Fibroblast of peridontal ligament (primary cell): ENCODE data around the gene CCNQ.

Experiments used
- DNase-seq: peaks from one replicate; pipeline ENCODE4 v3.0.0-alpha.2; 2010; ENCODE audit errors: extremely low read depth

The CCNQ gene

DNA sequence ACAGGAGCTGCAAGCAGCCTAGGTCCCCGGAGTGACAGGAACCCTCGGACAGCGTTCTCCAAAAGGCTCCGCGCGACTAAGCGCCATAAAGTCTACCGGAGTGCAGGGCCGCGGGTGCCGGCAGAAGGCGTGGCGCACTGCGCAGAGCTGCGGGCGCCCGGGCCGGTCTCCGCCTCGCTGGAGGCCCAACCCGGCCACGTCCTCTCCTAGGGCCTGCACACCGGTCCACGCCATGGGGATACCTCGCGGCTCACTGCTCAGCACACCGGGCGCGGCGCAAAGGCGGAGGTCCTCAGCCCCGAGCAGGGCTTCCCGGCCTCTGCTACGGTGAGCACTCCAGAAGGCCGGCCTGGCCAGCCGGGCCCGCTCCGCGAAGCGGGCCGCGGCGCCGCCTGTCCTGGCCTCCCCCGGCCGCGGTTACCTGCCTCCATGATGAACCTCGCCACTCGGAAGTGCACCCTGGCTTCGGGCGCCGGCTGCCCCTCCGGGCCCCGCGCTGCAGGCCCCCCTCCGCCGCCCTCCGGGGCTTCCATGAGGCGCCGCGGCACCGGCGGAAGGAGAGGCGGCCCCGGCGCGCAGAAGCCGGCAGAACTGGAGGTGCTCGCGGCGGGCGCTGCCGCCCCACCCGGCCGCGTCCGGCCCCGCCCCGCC is at the start of gene CCNQ:
Gene CCNQ (minus strand): TSS at position 599 of the 651 bp plus-strand sequence. CDS start 66 bp downstream, at position 533.
- no peak for DNase-seq

DNA sequence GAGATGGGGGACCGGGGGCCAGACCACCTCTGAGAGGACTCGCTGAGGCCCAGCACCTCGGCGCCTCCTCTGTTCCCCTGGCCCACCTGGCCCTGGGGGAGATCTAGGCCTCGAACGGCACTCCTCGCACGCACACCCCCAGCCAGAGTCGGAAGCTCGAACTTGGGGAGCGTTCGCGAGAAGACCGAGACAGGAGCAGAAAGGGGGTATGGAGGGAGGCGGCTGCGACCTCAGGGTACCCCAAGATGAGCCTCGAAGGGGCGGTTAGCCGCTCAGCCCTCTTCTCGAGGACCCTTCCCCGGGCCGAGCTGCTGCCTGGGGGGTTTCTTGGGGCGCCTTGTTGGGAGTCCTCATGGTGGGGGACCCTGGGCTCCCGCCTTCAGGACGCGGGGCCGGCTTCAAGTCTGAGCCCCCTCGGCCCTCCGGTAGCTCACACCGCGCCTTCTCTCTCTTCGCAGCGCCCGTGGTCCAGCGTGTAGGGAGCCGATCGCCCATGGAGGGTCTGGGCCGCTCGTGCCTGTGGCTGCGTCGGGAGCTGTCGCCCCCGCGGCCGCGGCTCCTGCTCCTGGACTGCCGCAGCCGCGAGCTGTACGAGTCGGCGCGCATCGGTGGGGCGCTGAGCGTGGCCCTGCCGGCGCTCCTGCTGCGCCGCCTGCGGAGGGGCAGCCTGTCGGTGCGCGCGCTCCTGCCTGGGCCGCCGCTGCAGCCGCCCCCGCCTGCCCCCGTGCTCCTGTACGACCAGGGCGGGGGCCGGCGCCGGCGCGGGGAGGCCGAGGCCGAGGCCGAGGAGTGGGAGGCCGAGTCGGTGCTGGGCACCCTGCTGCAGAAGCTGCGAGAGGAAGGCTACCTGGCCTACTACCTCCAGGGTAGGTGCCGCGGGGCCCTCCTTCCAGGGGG is 48.8 kb upstream of the CCNQ start:
- DNase-seq = no peak

DNA sequence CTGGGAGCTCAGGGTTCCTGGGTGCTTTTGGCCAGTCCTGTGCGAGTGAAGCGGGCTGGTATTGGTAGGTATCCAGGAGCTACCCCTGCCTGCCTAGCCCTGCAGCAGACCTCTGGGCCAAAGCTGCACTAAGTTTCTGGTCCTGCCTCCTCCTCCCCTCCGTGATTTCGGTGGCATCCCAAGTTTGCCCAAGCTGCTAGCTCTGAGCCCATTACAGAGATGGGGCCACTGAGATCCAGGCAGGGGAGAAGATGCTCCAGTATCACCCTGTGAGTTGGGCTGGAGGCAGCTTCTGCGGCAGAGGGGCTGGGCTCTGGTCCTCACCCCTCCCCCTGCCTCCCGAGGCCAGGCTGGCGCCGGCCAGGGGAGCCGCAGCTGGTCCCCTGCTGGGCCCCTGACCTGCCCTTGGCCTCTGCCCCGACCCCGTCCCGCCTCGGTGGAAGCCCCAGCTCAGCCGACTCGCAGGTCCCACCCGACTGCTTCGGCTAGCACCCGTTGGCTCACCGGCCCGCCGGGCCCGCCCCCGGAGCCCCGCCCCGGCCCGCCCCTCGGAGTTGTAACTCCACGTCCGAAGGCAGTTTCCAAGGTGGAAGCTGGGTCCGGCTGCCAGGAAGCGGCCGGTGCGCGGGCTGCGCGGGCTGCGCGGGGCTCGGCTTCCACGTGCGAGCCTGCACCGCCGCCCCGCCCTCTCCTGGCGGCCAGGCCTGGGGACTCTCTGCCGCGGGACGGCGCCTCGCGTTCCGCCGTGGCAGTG is 47.9 kb upstream of the CCNQ start, which contains the start of gene DUSP9:
Gene DUSP9 (plus strand): TSS at position 584 of the 754 bp plus-strand sequence. CDS start 751 bp downstream, outside the sequence.
- no peak for DNase-seq

DNA sequence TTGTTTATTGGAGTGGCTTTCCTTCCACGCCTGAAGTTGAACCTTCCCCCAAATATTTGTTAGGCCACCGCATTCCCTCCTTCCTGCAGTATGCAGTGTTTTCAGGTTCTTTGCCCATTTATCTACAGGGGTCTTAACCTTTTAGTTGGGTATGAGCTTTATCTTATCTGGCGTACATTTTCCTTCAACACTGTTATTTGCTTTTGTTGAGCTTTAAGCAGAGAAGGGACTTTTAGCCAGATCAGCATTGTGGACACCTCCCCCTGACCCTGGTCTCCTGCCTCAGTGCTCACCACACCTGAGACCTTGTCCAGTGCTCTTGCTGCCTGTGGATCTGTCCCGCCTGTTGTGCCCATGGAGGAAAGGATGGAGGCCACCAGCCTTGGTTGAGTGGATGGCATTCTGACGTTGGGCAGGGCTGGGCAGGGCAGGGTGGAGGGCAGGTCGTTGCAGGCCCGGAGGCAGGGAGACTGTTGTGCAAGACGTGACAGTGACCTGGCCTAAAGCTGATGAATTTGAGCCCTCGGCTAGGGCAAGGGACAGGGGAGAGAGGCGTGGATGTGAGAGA is 47.1 kb upstream of the CCNQ start:
- DNase-seq = no peak

DNA sequence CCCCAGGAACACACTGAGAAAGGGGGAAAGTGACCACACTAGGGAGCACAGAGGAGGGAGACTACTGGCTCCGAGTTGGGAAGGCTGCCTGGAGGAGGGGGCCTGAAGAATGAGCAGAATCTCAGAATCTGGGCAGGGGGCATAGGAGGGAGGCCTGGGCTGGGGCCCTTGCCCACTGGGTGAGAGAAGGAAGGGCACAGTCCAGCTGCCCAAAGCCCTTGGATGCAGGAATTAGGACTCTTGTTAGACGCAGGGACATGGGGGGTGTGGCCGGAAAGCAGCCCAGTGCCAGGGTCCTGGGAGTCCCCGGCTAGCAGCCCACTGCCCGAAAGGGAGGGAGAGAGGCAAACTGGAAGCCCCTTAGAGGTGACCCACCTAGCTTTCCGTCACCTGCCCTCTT is 46.2 kb upstream of the CCNQ start:
- no peak for DNase-seq

DNA sequence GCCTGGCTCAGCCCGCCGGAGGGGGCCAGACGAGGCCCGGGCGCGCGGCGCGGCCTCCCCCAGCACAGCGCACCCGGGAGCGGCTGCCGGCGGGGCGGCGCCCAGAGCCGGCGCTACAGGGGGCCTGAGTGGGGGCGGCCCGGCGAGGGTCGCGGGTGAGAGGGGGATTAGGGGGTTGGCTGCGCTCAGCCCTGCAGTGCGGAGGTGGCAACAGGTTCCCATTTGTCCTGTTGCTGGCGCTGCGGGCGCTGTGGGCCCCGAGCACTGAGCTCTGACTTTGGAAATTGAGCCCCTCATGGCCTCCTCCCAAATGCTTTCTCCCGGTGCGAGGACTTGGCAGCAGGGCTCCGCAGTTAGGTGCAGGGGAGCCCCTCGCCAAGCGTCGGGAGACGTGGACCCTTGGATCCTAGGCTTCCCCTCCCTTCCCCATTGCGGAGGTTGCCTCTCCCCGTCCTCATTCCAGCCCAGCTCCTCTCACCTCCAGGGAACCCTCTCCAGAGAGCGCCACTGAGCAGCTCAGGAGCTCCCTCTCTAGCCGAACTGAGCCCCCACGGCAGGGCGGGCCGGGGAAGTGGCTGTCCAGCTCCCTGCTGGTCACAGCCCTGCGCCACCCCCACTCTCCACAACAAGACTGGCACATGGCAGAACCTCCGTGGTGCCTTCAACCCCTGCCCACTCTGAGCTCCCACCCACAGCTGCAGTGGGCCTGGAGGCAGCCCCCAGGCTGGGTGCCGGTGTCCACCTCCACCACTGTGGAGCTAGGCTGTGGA is 45.6 kb upstream of the CCNQ start:
- DNase-seq = no peak

DNA sequence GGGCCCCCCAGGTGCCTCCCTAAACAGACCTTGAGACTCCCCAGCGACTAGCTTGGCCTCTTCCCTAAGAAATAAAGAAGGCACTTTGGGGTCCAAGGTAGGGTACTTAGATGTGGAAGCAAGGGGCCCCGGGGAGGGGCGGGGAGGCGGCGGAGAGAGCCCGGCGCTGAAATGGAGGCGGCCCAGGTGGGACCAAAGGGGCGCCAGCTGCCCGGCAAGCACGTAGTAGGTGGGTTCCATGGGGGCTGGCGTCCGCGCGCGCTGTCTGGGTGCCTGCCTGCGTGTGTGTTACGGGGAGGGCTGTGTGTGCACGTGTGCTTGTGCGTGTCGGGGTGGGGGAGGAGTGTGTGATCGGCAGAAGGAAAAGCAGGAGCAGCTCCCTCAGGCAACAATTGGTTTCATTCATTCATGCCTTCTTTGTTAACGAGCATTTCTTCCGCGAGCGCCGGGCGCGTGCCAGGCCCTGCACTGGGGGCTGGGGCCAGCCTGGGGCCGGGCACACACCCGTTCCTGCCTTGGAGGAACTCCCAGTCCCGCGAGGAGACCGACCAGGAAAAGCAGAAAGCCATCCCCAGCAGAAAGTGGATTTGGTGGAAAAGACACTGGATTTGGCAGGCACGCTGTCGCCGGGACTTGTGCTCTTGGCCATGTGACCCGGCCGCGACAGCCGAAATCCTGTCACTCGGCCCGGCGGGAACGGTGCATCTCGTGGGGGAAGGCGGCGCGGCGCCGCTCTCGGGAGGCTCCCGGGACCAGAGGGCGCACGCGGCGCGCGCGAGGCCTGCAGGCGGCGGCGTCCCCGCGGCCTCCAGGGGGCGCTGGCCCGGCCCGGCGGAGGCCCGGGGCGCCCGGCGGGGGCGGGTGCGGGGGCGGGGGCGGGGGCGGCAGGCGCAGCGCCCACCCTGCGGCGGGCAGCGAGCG is 44.8 kb upstream of the CCNQ start:
- no peak for DNase-seq

DNA sequence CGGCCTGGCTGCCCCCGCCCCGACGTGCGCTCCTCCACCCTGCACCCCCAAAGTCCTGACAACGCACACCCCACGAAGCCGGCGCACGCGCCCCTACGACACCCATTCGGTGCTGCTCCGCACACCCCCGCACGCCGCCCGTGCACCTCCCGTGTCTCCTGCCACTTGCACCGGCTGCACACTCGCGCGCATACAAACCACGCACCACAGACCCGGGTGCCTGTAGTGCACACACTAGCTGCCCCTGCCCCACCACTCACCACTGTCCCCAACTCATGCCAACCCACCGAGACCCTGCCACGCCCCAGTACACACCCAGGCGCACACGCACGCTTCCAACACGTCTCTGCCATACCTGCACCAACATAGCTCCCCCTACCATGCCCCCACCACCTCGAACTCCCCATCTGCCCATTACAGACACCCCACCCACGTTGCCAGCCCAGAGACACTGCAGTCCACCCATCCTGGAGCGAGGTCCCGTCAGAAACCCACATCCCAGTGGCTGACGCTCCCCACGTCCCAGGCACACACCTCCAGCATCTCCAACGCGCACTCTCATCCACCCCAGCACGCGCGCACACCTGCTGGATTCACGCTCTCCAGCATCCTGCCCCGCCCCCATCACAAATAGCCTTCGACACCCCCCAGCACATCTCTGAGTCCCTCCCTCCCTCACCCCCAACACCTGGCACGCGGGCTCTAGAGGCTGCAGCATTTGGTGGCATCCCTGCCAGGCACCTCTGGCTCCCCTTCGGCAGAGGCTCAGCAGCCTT is 43.9 kb upstream of the CCNQ start:
- no peak for DNase-seq

DNA sequence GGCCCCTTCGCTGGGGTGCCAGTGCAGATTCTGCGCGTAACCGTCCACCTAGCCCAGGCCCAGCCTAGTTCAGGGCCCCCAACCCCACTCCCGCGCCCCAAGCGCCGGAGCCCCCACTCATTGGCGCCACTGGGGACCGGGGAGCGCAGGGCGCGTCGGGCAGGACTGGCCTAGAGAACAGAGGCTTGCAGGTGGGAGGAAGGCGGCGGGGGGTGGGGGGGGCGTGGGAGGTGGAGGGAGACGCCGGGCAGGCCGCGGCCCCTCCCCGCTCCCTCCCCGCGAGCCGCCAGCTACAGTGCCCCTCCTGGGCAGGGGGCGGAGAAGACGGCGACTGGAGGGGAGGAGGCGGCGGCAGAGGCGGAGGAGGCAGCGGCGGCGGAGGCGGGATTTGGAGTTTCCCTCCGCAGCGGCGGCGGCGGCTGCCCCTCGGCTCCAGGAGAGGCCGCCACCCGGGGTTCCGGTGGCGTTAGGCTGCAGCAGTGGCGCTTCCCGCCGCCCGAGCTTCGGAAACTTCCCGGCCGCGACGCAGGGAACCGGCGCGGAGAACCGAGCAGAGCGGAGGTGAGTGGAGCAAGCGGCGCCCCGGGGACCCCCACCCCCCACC is 43.2 kb upstream of the CCNQ start:
- DNase-seq = no peak

DNA sequence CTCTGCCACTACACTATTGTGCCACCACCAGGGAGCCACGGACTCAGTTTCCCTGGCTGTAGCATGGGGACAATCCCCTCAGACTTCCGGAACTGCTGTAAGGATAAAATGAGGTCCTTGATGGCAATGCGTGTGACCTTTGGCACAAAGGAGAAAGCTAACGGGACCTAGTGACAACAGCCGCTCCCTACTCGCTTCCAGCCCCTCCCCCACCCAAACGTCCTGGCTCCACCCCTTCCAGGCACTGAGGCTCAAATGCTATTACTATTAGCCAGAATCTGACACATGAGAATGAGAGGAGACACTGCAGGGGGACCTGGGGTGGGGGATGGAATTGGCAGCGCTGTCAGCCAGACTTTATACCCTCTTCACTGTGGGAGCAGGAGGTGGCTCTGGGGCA is 42.7 kb upstream of the CCNQ start:
- no peak for DNase-seq

DNA sequence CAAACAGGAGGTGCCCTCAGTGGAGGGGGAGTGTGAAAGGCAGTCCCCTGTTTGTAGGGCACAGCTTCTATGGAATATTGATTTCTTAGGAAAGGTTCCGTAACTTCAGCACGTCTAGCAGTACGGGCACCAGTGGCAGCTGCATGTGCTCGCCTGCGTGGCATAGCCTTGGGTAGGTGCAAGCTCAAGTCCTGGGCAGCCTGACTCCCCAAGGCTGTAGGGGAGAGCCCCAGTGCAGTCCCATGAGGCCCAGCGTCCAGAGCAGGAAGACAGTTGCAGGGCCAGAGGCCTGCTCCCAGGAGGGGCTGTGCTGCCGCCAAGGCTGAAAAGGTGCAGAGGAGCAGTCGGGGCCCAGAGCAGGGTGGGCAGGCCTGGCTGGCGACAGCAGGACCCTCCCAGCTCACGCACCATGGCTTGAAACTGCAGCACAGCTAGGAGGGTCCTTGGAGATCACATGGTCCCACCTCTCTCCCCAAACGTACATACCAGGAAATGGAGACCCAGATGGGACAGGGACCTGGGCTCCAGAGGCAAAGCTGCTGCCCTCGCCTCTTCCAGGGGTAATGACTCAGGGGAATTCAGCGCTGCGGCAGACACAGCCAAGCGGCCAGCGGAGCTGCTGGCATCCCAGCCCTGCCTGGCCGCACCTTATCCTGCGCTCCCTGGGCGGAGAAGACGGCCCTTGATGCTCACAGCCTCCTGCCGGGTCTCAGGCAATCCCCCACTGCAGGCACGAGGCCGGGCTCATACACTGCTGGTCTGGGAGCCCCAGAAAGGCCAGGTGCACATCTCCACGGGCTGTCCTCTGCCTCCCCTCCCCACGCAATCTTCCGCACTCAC is 42.0 kb upstream of the CCNQ start:
- DNase-seq = no peak

DNA sequence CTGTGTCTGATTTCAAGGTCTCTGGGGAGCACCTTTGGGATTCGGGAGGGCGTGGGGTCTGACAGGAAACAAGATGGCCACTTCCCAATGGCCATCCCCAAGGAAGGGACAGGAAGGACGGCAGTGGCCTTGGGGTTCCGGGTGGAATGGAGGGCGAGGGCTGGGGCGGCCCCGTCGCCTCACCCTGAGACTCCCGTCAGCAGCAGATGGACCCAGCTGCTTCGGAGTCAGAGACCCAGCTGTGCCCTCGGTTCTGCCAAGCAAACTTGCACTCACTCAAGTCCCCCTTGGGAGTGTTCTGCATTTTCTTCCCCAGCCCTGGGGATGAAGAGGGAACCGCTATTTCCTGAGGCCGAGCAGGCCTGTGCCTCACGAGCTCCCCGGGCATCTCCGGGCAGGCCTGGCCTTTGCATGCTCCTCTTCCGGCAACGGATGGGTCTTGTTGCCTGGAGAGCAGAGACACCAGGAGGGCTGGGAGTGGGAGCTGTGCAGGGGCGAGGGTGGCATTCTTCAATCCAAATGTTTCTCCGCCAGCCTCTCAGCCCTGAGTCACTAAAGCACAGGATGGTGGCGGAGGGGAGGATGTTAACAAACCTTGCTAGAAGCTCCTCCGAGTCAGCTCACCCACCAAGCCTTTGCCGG is 41.2 kb upstream of the CCNQ start:
- DNase-seq = no peak

DNA sequence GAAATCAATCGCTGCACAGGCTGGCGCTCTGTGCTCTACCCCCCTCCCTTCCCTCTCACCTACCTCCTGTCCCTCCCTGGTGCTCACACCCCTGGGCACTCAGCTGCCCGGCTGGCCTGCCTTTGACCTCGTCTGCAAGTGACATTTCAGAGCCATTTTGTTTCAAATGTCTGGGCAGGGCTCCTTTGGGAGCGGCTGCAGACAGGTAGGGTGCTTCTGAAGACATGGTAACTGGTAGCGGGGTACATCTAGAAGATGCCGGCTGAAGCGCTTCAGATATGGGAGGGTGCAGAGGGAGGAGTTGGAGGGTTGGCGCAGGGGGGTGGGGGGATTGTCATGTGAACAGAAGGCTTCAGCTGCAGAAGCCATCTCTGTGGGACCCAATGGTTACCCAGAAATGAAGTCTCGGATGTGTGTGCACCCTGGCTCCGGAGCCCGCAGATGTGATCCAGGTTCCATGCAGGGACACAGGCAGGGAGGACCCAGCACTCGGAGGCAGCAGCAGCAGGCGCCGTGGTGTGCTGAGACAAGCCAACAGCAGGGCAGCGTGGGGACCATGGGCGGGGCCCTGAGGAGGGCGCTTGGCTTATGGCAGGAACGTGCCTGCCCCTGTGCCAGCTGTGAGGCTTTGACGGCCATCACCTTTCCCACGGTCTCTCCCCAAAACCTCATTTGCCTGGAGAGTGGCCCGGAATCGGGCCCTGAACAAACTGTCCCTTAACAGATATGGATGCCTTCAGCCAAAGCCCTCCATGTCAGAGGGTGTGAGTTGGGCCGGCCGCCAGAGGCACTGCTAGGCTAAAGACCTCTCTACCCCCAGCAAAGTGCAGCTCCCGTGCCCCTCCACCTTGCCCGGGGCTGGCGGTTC is 40.5 kb upstream of the CCNQ start:
- no peak for DNase-seq

DNA sequence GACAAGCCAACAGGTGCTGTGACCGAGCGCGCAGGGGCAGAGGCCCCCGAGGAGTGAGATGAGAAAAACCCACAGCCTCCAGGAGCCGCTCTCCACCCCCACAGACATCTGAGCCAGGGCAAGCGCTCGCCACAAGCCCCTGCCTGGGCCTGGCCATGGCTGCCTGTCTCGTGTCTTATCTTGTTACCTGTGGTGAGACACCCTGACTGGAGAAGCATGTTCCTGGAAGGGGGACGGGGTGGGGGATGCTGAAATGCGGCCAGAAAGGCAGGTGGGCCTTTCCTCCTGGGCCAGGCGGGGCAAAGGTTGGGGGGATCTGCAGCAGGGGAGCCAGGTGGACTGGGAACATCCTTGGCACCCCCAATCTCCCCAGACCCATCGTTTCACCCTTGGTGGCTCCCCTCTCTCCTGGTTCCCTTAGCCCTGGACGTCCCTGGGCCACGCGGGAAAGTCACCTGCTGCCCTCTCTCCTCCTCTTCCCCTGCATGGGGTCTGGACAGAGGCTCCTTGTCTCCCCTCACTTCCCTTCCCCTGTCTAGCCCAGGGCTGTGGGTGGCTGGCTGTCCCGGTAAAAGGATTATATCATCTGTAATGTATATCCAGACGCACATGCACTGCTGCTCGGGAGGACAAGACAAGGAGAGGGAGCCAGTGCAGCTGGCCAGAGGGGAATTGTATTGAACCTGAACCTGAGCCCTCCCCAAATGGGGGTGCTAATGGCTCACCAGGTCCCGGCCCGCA is 39.7 kb upstream of the CCNQ start:
- DNase-seq = no peak

DNA sequence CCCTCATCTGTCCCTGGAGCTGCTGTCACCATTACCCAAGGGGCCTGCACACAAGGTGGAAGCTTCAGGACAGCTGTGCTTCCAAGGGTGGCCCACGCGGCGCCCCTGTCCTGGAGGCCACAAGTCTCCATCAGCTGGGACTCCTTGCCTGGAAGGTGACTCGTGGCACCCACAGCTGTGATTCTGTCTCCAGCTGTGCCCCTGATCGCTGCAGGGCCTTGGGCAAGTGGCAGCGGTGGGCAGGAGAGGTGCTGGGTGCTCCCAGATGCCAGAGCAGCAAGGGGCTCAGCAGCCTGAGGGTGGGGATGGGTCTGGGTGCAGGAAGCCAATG is 39.1 kb upstream of the CCNQ start:
- DNase-seq = no peak
